Activated naive CD4-positive, alpha-beta T cell treated with anti-CD3 and anti-CD28 coated beads, Interleukin-2, amount 10 ng/mL, durations not matched to agents 7 days and 5 days (primary cell): ENCODE measurements around the gene ULBP2.
A peak's percentile ranks its signal among the peaks of the same experiment; 100 is the strongest.
"Not testable (repeated sequence)": the region's sequence is repeated elsewhere in the genome, so short reads cannot be mapped to it uniquely, and the experiment has no call there.

Experiments used
- CTCF ChIA-PET: fragments of 350-600 bp; sonication (Branson Sonifier 250); formaldehyde crosslinking; loops from one replicate; lab custom pipeline; 2021; ENCODE audit warnings: antibody characterized with exemption; lab: Charles Lee
- DNase-seq: peaks from one replicate; pipeline ENCODE4 v3.0.0-alpha.2; 2020
- H3K27ac Mint-ChIP-seq: one replicate; pipeline ENCODE4 v1.8.0; 2021; ENCODE audit warnings: mild to moderate bottlenecking, moderate library complexity, mixed read lengths
- H3K27me3 Mint-ChIP-seq: one replicate; pipeline ENCODE4 v1.8.0; 2021; ENCODE audit warnings: mild to moderate bottlenecking, mixed read lengths
- H3K36me3 Mint-ChIP-seq: one replicate; pipeline ENCODE4 v1.8.0; 2021; ENCODE audit warnings: mixed read lengths
- H3K4me1 Mint-ChIP-seq: one replicate; pipeline ENCODE4 v1.8.0; 2021; ENCODE audit warnings: mixed read lengths
- H3K4me3 Mint-ChIP-seq: one replicate; pipeline ENCODE4 v1.8.0; 2021; ENCODE audit warnings: mild to moderate bottlenecking, moderate library complexity, mixed read lengths
- H3K9me3 Mint-ChIP-seq: one replicate; pipeline ENCODE4 v1.8.0; 2021; ENCODE audit warnings: mixed read lengths

Gene ULBP2

DNA sequence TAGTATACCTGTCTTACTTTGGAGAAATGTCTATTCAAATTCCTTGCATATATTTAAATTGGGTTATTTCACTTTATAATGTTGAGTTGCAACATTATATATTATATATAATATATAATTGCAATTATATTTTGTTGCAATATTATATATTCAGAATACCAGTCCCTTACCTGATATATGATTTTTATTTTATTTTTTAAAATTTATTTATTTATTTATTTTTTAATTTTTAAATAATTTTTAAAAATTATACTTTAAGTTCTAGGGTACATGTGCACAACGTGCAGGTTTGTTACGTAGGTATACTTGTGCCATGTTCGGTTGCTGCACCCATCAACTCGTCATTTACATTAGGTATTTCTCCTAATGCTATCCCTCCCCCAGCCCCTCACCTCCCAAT, 14.8 kb upstream of the ULBP2 start:
- not testable (repeated sequence) for H3K36me3 Mint-ChIP-seq, H3K4me3 Mint-ChIP-seq, H3K9me3 Mint-ChIP-seq, DNase-seq, H3K27ac Mint-ChIP-seq
- CTCF ChIA-PET: interaction anchor here (0.7 kb wide), 3 partner anchors 87 to 95 kb away, joined by 3 to 5 read pairs (median 4); no protein-coding TSS in a partner anchor
- peaks cover 30% of the 10 kb centered on the region for H3K4me1 Mint-ChIP-seq
- H3K27me3 Mint-ChIP-seq: peaks cover 92% of the 10 kb centered on the region

DNA sequence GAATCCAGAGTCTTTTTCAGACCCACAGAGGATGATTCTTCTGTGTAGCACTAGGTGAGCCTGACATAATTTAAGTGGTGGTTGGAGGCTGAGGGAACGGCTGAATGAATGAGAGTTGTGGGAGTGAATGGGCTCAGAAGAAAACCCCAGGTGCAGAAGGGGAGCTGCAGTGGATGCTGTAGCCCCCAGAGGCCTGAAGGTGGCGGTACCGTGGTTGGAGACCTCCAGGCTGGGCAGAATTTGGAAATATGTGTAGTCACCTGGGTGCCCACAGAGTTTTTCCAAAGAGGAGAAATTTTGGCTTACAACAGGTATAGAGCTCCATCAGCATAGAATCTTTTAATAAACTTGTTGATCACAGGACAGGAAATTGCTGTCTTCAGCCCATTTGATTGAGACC, 12.4 kb upstream of the ULBP2 start:
- DNase-seq: peak; percentile 36
- Mint-ChIP-seq H3K4me1 (peaks cover 16% of the 10 kb centered on the region), H3K27me3 (peaks cover 88% of the 10 kb centered on the region), H3K36me3 (no peaks in the 10 kb centered on the region), H3K9me3 (no peaks in the 10 kb centered on the region), H3K4me3 (no peak overlapping the region), H3K27ac (no peak overlapping the region)
- CTCF ChIA-PET: interaction anchor here (1.0 to 1.2 kb wide), 2 partner anchors 81 to 98 kb away, joined by 4 read pairs; no protein-coding TSS in a partner anchor

DNA sequence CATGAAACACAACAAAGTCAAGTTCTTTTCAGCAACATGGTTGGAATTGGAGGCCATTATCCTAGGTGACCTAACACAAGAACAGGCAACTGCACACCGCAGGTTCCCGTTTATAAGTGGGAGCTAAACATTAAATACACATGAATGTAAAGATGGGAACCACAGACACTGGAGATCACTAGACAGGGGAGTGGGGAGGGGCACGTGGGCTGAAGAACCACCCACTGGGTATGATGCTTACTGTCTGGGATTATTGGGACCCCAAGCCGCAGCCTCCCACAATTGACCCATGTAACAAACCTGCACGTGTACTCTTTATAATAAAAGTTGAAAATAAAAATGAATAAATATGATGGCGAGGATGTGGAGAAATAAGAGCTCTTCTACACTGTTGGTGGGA, 10.3 kb upstream of the ULBP2 start:
- CTCF ChIA-PET: interaction anchor here (1.6 kb wide), 1 partner anchor 85 kb away, joined by 4 read pairs; no protein-coding TSS in a partner anchor
- no peak for DNase-seq
- H3K9me3 Mint-ChIP-seq: no peaks in the 10 kb centered on the region
- no peak overlapping the region for H3K27ac Mint-ChIP-seq
- H3K36me3 Mint-ChIP-seq: no peaks in the 10 kb centered on the region
- H3K4me3 Mint-ChIP-seq: no peak overlapping the region
- H3K4me1 Mint-ChIP-seq: peaks cover 15% of the 10 kb centered on the region
- peaks cover 88% of the 10 kb centered on the region for H3K27me3 Mint-ChIP-seq

DNA sequence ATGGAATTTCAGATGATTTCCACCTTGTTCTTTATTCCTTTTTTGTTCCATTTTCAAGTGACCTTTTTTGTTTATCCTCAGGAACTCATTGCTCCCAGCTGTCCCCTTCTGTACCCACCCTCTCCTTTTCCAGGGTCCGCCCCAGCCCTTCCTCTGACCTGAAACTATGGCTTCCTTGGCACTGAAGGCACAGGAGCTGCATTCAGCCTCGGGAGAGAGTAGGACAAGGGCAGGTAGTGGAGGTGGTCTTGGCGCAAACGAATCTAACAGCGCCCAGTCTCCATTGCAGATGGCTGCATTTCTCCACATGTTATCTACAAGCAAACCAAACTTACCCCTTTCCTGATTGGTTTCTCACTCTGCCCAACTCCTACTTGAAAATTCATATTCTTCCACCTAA, 8.8 kb upstream of the ULBP2 start:
- CTCF ChIA-PET: interaction anchor here (1.5 kb wide), 1 partner anchor 84 kb away, joined by 5 read pairs; no protein-coding TSS in a partner anchor
- Mint-ChIP-seq H3K4me1 (peaks cover 24% of the 10 kb centered on the region), H3K4me3 (no peak overlapping the region), H3K27me3 (peaks cover 91% of the 10 kb centered on the region), H3K36me3 (no peaks in the 10 kb centered on the region), H3K9me3 (no peaks in the 10 kb centered on the region), H3K27ac (no peak overlapping the region)
- DNase-seq: no peak

DNA sequence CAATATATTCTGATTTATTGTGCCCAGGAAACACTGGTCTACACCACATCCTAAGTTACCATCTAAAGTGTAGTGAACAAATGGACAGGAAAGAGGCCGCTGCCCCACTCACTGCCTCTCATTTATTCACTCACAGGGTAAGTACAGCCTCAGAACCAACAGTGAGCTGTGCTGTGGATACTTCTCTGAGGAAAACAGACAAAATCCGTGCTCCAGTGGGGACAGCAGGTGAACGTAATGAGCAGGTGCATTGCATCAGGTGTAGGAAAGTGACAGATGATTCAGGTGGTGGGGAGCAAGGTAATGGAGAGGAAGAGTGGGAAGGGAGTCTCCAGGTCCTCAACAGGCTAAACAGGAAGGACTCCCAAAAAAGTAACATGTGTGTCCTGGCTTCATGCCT, 8.4 kb upstream of the ULBP2 start:
- no peak for DNase-seq
- Mint-ChIP-seq H3K27me3 (peaks cover 91% of the 10 kb centered on the region), H3K27ac (no peak overlapping the region), H3K4me3 (no peak overlapping the region), H3K4me1 (peaks cover 29% of the 10 kb centered on the region), H3K36me3 (no peaks in the 10 kb centered on the region), H3K9me3 (no peaks in the 10 kb centered on the region)
- CTCF ChIA-PET: interaction anchor here (1.5 kb wide), 1 partner anchor 84 kb away, joined by 5 read pairs; no protein-coding TSS in a partner anchor

DNA sequence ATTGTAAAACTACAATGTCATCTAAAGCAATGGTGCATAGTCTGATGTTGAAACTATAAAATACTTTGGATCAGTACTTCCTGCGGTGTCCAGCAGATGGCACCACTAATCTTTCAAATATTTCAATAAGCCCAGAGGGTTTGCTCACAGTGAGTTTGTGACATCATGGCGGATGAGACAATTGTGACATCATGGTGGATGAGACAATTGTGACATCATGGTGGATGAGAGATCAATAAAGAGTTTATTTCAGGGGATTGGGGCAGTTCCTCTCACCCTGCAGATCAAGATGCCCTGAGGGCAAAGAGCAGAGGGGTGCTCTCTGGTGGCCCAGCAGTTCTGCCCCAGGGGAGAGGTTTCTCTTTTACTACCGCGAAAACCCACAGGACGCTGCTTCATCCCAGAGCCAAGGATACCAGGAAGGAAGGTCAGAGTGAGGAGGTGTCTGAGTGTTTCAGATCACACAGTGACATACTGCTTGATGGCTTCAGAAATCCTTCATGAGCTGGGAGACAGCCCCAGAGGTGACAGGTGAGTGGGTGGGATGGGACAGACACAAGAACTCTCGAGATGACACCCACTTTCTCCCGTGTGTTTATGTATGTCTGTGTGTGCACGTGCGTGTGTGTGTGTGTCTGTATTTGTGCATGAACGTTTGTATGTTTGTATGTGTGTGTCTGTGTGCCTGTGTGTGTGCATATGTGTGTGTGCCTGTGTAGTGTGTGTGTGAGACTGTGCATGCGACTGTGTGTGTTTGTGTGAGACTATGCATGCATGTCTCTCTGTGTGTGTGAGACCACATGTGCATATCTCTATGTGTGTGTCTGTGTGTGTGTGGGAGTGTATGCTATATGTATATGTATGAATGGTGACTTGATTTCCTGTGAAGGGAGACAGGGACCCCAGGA, 7.3 kb upstream of the ULBP2 start:
- no peaks in the 10 kb centered on the region for H3K36me3 Mint-ChIP-seq
- H3K27ac Mint-ChIP-seq: no peak overlapping the region
- H3K9me3 Mint-ChIP-seq: no peaks in the 10 kb centered on the region
- CTCF ChIA-PET: interaction anchor here (1.5 to 2.8 kb wide), 2 partner anchors 74 to 82 kb away, joined by 3 to 18 read pairs; no protein-coding TSS in a partner anchor
- H3K4me1 Mint-ChIP-seq: peaks cover 38% of the 10 kb centered on the region
- H3K4me3 Mint-ChIP-seq: no peak overlapping the region
- H3K27me3 Mint-ChIP-seq: peaks cover 91% of the 10 kb centered on the region
- DNase-seq: peak; percentile 81

DNA sequence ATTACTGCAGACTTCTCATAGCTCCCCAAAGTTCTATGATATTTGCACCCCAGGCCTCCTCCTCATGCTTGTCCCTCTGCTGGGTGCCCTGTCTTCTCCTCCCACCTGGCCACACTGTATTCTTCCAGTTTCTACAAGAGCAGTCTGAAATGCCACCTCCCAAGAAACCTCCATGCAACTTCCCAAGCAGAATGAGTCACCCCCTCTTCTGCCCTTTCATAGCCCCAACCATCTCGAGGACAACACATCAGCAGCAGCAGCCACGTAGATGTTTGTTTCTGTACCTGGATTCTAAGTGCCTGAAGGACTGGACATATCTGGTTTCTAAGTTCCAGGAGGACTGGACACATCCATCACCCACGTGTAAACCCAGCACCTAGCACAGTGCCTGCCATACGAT, 6.6 kb upstream of the ULBP2 start:
- CTCF ChIA-PET: interaction anchor here (1.5 to 2.8 kb wide), 2 partner anchors 74 to 82 kb away, joined by 3 to 18 read pairs; no protein-coding TSS in a partner anchor
- no peak overlapping the region for H3K4me3 Mint-ChIP-seq
- peaks cover 45% of the 10 kb centered on the region for H3K4me1 Mint-ChIP-seq
- H3K27me3 Mint-ChIP-seq: peaks cover 91% of the 10 kb centered on the region
- DNase-seq: no peak
- no peaks in the 10 kb centered on the region for H3K36me3 Mint-ChIP-seq
- H3K9me3 Mint-ChIP-seq: no peaks in the 10 kb centered on the region
- no peak overlapping the region for H3K27ac Mint-ChIP-seq

DNA sequence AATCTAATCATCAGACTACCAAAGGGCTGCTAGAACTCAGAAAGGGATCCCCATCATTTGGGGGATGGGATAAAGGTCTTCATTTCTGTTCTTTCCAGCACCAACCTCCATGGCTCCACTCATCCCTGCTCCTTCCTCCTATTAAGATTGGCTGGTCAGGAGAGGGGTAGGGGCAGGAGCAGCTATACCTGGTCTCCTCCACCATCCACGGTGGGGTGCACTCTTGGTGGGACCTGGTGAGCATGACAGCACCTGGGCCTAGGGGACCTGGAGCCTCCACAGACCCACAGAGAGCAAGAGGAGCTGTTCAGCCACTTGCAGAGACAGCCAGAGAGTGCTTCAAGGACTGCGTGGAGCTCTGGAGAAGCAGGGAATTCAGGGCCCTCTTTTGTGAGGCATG, 6.1 kb upstream of the ULBP2 start:
- H3K27ac Mint-ChIP-seq: no peak overlapping the region
- CTCF ChIA-PET: interaction anchor here (1.5 to 2.8 kb wide), 2 partner anchors 73 to 81 kb away, joined by 3 to 18 read pairs; no protein-coding TSS in a partner anchor

DNA sequence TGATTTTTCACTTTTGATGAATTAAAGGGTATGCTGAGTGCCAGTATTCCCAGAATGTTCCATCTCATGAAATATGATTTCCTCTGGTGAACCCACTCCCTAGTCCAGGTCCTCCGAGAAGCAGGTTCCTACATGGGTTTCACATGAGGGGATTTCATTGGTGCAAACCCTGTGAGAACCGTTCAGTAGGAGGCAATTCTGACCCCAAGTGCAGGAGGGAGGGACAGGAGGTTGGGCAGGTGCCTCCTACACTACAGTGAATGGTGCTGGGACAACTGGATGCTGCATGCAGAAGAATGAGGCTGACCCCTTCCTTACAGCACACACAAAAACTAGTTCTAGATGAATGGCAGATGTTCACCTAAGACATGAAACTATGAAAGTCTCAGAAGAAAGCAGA, 5.1 kb upstream of the ULBP2 start:
- Mint-ChIP-seq H3K9me3 (no peaks in the 10 kb centered on the region), H3K27me3 (peaks cover 95% of the 10 kb centered on the region), H3K4me1 (peaks cover 60% of the 10 kb centered on the region), H3K4me3 (no peak overlapping the region), H3K27ac (no peak overlapping the region), H3K36me3 (peaks cover 3% of the 10 kb centered on the region)
- DNase-seq: no peak
- CTCF ChIA-PET: interaction anchor here (2.8 kb wide), 1 partner anchor 80 kb away, joined by 18 read pairs; no protein-coding TSS in a partner anchor

More for the DNA sequence above, 6.1 kb upstream of the ULBP2 start:
- DNase-seq: no peak
- no peaks in the 10 kb centered on the region for H3K9me3 Mint-ChIP-seq
- peaks cover 91% of the 10 kb centered on the region for H3K27me3 Mint-ChIP-seq
- no peak overlapping the region for H3K4me3 Mint-ChIP-seq
- no peaks in the 10 kb centered on the region for H3K36me3 Mint-ChIP-seq
- peaks cover 50% of the 10 kb centered on the region for H3K4me1 Mint-ChIP-seq

DNA sequence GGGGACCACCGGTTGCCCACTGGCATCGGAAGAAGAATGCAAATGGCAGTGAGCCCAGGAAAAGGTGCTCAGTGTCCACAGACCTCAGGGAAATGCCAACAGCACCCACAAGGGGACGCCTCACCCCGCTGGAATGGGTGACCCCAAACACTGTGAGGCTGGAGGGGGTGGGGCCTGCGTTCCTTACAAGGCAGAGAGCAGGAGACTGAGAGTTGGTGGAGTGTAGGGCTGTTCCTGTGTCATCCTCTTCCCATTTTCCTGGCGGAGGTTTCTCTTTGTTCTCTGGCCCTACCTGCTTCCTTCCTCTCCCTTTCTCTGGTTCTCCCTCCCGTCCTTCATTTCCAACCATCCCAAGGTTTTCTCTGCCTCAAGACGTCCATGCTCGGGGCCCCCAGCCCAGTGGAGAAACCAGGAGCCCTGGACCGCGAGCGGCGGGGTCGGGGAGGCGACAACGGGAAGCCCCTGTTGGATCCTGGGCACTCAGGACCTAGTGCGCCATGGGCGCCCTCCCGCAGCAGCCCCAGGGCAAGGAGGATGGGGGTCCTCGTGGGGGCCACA, 3.7 kb upstream of the ULBP2 start:
- H3K9me3 Mint-ChIP-seq, DNase-seq, H3K36me3 Mint-ChIP-seq, H3K27ac Mint-ChIP-seq: not testable (repeated sequence)
- CTCF ChIA-PET: interaction anchor here (1.0 kb wide), 1 partner anchor 68 kb away, joined by 3 read pairs; no protein-coding TSS in a partner anchor
- Mint-ChIP-seq H3K4me1 (peaks cover 70% of the 10 kb centered on the region), H3K27me3 (peaks cover 97% of the 10 kb centered on the region), H3K4me3 (peak overlapping the region; percentile 76)

DNA sequence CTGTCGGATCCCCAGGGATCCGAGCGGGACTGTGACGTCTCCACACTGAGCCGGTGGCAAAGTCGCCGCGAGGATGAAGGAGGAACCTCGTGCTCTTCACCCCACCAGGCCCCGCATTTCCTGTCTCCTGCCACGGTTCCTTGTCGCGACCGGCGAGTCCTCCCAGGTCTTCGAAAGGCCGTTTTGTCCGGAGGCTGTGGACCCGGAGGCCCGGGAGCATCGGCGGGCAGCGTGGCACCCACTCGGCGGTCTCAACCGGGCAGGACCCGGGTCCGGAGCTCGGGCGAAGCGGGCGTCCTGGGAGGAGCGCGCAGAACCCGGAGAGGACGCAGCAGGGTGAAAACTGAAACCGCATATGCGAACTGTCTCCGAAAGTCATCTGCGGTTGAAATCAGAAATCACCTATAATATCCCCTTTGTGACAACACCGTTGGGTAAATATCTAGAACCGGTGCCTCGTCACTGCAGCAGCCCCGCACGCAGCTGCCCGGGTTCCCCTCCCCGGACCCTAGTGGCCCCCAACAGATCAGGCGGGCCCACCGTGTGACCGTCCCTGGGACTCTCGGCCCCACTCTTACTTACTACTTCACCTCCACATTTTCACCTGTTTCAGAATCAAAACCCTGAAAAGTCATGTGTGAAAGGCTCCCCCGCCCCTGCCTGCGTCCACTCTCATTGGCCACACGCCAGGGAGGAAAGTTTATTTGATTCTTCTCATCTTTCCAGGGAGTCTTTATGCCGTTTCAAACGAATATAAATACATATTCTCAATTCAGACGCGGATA, 3.1 kb upstream of the ULBP2 start:
- Mint-ChIP-seq H3K9me3 (no peaks in the 10 kb centered on the region), H3K27ac (peak overlapping the region; percentile 31), H3K4me3 (peak overlapping the region; percentile 76), H3K36me3 (peaks cover 3% of the 10 kb centered on the region), H3K27me3 (peaks cover 97% of the 10 kb centered on the region), H3K4me1 (peaks cover 70% of the 10 kb centered on the region)
- DNase-seq: peak; percentile 68
- CTCF ChIA-PET: interaction anchor here (1.0 kb wide), 1 partner anchor 68 kb away, joined by 3 read pairs; no protein-coding TSS in a partner anchor

DNA sequence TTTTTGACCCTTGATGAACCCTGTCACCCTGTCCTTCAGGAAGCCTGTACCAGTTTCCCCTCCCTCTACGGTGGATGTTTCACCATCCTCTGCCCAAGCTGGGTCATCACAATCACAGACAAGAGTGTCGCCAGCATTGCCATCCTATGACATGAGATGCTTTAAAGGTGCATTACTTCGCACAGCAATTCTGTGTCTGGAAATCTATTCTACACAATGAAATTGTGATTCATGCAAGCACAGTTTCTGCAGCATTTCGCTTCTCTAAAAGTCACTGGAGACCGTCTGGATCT, 2.5 kb upstream of the ULBP2 start:
- Mint-ChIP-seq H3K27me3 (peaks cover 94% of the 10 kb centered on the region), H3K36me3 (peaks cover 3% of the 10 kb centered on the region), H3K4me1 (peaks cover 68% of the 10 kb centered on the region), H3K4me3 (peak overlapping the region; percentile 76), H3K27ac (no peak overlapping the region), H3K9me3 (no peaks in the 10 kb centered on the region)
- CTCF ChIA-PET: no interaction called here
- no peak for DNase-seq

DNA sequence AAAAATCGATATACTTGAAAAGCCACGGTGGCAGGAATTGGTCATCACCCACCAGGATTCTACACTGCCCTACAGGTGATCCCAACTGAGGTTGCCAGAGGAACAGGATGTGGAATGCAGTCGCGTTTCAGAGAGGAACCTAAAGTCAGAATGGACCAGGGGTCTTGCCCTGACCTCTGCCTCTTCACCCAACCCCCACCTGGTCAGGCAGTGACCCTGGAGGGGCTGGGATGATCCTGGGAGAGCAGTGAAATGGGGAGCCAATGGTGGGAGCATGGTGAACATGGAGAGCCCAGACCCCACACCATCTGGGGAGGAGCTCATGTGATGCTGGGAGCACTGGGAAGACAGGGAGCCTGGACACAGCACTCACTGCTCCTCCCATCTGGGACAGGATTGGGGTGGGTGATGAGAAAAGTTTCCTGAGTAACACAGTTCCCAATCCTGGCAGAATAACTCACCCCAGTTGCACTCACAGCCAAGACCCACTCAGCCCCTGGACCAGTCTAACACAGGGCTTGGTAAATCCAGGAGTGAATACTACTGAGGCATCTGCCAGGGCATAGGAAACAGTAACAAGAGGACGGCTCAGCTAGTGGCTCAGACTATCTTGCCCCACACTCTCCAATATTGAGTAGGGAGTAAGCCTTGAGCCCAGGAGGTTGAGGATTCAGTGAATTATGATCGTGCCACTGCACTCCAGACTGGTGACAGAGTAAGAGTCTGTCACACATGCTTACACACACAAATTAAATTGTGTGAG, 1.7 kb upstream of the ULBP2 start:
- H3K9me3 Mint-ChIP-seq: no peaks in the 10 kb centered on the region
- CTCF ChIA-PET: interaction anchor here (0.5 kb wide), 1 partner anchor 289 kb away, joined by 3 read pairs; no protein-coding TSS in a partner anchor
- H3K27me3 Mint-ChIP-seq: peaks cover 86% of the 10 kb centered on the region
- H3K27ac Mint-ChIP-seq: no peak overlapping the region
- no peak for DNase-seq
- peaks cover 61% of the 10 kb centered on the region for H3K4me1 Mint-ChIP-seq
- H3K4me3 Mint-ChIP-seq: peak overlapping the region; percentile 44
- H3K36me3 Mint-ChIP-seq: peaks cover 3% of the 10 kb centered on the region
